GM19452 (cell line): ENCODE measurements around the gene ACBD6.
"Not testable (repeated sequence)": the region's sequence is repeated elsewhere in the genome, so short reads cannot be mapped to it uniquely, and the experiment has no call there.

Experiments used
- ATAC-seq: cut with Tn5 transposase; IDR thresholded peaks from one replicate; pipeline ENCODE4 v1.9.1; 2021; ENCODE audit not compliant: unreplicated experiment

The ACBD6 gene

GRCh38 chr1:180502361-180503279, at the start of gene ACBD6:
ACBD6 (minus strand) TSS chr1:180502577; CDS start chr1:180502266, 311 bp downstream.
- ATAC-seq, result peak; percentile 85

DNA sequence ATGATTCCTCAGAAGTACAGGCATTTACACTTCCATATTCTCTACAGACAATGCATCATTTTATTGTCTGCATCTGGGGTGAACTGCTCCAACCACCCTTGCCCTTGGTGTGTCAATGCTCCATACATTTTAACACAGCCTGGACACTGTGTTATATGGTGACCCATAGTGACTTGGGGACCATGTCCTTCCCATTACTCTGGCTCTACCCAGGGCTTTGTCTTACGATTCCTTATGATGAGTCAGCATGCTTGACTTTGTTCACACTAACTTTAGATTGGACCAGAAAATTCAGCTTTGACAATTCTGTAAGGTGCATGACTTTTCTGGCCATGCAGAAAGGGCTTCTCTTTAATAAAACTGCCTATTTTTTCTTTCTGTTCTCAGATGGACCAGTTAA, 49.6 kb upstream of the ACBD6 start:
- no peak for ATAC-seq

- no peak for ATAC-seq
Measured at GRCh38 chr1:180550241-180550640, 47.9 kb upstream of the ACBD6 start.

DNA sequence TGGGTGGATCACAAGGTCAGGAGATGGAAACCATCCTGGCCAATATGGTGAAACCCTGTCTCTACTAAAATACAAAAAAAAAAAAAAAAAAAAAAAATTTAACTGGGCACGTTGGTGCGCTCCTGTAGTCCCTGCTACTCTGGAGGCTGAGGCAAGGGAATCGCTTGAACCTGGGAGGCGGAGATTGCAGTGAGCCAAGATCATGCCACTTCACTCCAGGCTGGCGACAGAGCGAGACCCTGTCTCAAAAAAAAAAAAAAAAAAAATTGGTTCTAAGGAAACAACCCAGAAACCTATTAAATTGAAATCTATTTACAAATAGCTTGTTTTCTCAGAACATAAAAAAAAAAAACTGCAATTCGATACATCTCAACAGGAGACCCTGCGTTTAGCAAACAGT, 47.4 kb upstream of the ACBD6 start:
- not testable (repeated sequence) for ATAC-seq

- no peak for ATAC-seq
Measured at GRCh38 chr1:180548686-180549317, 46.4 kb upstream of the ACBD6 start.

- no peak for ATAC-seq
Measured at GRCh38 chr1:180545991-180546390, 43.6 kb upstream of the ACBD6 start.

- no peak for ATAC-seq
Measured at GRCh38 chr1:180544050-180544449, 41.7 kb upstream of the ACBD6 start.

- ATAC-seq, result no peak
Measured at GRCh38 chr1:180542838-180543145, 40.4 kb upstream of the ACBD6 start.

DNA sequence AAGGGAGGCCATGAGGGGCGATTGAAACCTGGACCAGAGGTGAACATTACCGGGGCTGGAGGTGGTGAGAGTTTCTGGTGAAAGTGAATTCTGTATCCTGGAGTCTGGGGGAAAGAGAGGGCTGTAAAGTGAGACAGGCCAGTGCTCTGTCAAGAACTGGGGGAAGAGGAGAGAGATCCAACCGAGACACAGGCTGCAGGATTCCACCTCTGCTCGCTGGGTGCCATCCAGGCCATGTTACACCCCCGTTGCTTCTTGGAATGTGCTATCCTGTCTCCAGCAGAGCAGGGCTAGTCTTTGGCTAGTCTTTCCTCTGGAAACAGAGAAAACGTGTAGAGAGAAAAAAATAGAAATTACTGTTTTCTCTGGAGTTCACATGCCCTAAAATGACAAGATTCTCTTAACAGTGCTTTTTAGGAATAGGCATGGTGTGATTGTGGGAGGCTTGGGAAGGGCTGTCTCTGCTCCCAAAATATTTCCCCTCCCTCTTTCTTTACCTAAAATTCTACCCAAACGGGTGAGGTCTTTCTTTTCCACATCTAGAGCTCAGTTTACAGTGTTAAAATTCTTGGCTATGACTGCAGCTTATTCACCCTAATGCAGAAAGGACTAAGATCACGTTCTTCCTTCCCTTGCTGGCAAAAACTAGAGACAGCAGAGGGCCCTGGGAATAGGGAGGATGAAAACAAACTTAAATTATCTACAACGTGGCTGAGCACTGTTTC, 39.9 kb upstream of the ACBD6 start:
- ATAC-seq, result no peak

GRCh38 chr1:180540697-180541594, 38.6 kb upstream of the ACBD6 start:
- no peak for ATAC-seq

DNA sequence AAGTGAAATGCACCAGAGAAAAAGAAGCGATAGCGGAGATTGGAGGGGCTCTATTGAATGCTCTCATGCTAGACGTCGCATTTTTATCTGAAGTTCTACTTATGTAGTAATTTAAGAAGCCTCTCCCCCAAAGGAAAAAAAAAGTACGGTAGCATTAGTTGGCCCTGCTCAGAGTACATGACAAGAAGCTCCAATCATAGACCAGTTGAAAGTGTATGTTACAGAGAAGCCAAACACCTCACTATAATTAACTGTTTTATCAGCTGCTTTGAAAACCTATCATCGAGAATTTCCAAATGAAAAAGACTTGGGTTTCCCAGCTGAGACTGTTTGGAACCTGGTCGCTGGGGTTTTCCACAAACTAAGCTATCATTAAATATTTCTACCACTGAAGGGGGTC, 36.8 kb upstream of the ACBD6 start:
- ATAC-seq, result no peak

DNA sequence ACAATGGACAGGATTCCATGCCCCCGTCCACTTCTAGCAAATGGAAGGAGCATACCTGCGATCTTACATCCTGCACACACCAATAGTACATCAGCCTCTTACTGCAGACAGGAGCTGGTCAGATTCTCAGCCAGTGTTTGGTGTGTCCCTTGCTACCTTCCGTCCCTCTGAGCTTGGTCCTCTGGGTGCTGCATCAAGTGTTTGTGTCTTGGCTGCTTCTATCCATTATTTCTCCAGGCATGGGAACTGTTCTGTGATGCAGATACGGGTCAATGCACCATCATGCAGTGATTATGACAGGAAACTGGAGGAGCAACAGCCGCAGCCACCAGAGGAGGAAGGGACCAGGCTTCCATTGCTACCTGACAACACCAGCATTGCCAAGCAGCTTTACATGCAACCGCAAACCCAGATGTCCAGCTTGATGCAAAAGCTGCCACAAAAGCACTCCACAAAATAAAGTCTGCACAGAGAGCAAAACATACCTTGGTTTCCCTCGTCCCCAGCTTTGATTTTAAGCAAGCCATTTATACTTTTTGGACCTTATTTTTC, 34.5 kb upstream of the ACBD6 start:
- no peak for ATAC-seq

- no peak for ATAC-seq
Measured at GRCh38 chr1:180535418-180535999, 33.1 kb upstream of the ACBD6 start.

GRCh38 chr1:180534214-180534613, 31.8 kb upstream of the ACBD6 start:
- no peak for ATAC-seq

DNA sequence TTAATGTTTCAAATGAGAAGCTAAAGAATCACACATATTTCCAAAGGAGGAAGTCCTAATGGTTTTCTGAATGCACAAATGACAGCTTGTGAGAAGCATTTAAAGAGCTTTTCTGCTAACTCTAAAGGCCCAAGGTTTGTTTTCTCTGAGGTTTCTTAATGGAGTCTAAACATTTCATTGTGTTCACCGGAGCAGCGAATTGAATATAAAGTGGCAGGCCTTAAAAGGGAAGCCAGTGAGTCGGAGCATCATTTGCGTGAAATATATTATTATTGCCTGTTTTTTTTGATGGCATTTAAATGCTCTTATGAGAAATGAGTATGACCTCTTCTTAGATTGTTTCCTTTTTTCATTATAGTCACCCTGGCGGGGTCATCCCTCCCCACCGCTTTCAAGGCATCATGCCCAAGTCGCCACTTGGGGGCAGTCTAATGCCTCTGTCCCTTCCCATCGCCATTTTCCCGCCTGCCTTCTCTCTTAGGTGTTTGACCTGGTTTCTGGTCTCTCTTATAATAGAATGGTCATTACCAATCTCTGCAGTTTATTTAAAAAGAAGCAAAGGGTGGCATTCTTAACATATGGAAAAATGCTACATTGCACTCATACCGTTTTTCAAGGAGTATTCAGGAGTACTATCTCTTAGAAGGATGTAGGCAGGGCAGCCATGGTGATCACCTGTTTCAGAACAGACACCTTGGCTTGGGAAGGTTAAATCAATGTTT, 31.1 kb upstream of the ACBD6 start:
- no peak for ATAC-seq

DNA sequence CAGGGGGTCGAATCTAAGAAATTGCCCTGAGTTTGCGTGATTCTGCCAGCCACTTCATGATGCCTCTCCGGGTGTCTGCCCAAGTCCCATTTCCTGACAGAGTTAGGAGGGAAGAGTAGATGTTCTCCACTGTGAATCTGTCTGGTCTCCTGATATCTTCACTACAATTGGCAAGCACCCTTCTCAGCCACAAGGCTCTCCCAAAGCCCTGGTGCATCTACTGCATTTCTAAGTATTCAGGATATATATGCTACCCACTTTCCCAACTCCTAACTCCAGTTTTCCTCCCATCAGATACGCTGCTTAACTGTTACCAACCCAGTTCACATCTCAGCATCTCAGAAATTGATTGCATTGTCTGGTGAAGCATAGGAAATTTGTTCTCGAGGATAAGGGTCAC, 30.5 kb upstream of the ACBD6 start:
- no peak for ATAC-seq

DNA sequence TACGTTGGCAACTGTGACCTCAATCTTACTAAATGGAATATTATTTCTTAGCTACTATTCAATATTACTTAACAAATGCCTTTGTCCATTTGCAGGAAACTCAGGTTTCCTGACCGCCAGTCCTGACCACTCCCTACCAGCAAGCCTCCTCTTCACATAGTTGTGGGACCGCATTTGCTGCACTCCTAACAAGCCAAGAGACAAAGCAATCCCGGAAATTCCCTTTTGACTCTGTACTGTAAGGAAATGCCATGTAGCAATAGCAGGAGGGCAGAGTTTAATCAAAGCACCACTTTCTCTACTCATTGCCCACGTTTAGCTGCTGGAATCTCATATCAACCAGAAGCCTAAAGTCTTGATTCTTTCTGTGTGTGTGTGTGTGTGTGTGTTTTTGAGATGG, 28.1 kb upstream of the ACBD6 start:
- no peak for ATAC-seq

DNA sequence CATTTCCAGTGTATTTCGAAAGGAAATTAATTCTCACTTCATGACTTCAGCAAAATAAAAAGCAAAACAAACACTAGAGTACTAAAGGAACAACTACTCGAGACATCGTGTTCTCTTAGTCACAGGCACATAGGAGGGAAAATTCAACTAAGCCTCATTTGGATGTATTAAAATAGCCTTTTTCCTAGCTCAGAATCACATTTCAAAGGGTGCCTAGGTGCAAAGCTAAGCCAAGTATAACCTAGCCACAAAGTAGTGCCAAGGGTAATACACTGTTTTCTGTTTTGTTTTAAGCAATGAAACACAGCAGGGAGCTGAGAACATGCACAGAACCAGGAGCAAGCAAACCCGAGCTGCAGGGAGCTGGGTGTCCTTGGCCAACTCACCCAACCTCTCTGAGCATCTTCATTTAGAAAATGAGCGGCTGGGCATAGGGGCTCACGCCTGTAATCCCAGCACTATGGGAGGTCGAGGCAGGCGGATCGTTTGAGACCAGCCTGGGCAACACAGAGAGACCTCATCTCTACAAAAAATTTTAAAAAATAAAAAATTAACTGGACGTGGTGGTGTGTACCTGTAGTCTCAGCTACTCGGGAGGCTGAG, 26.6 kb upstream of the ACBD6 start:
- no peak for ATAC-seq

DNA sequence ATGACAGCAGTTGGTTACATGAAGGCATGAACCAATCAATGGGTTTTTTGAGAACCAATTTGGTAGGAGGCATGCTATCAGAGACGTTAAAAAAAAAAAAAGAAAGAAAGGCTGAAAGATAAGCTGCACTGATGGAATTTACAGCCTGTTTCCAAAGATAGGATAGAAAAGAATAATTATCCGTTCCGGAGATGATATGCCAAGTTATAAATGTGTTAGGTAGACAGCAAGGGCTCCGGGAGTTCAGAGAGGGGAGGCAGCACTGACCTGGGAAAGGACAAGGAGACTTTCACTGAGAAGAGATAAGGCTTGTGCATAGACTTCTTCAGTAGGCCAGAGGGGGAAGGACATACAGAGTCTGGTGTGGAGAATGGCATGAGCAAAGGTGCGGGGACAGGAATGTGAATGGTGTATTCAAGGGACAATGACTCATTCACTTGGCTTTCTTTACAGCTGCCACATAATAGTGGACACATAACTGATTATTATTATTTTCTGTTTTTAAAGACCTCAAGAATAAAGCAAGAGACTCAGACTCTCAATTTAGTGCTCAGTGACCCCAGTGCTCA, 24.8 kb upstream of the ACBD6 start:
- no peak for ATAC-seq
